Parathyroid adenoma (tissue), 2 donors: ENCODE data around the gene GAS7.

Experiments
- H2AFZ ChIP-seq: fragments of 300-600 bp; sonication (generic); one replicate; pipeline ENCODE4 v1.7.0; 2017; ENCODE audit warnings: antibody characterized with exemption, mild to moderate bottlenecking
- H3K27ac ChIP-seq: fragments of 300-600 bp; sonication (generic); one replicate; pipeline ENCODE4 v1.7.0; 2017
- H3K27me3 ChIP-seq: fragments of 300-600 bp; sonication (generic); one replicate; pipeline ENCODE4 v1.7.0; 2017; ENCODE audit warnings: low read length; ENCODE audit not compliant: control insufficient read depth, insufficient read depth
- H3K36me3 ChIP-seq: fragments of 300-600 bp; sonication (generic); one replicate; pipeline ENCODE4 v1.7.0; 2017; ENCODE audit warnings: low read length; ENCODE audit not compliant: control insufficient read depth, insufficient read depth
- H3K4me1 ChIP-seq: fragments of 300-600 bp; sonication (generic); one replicate; pipeline ENCODE4 v1.7.0; 2017; ENCODE audit warnings: control low read depth
- H3K4me2 ChIP-seq: fragments of 300-600 bp; sonication (generic); one replicate; pipeline ENCODE4 v1.7.0; 2017; ENCODE audit warnings: low read length
- H3K4me3 ChIP-seq: fragments of 300-600 bp; sonication (generic); one replicate; pipeline ENCODE4 v1.7.0; 2017; ENCODE audit warnings: low read depth, low read length
- H3K79me2 ChIP-seq: fragments of 300-600 bp; sonication (generic); one replicate; pipeline ENCODE4 v1.7.0; 2017; ENCODE audit warnings: control low read depth
- H3K9ac ChIP-seq: fragments of 300-600 bp; sonication (generic); one replicate; pipeline ENCODE4 v1.7.0; 2017; ENCODE audit warnings: mild to moderate bottlenecking
- H3K9me3 ChIP-seq: fragments of 300-600 bp; sonication (generic); one replicate; pipeline ENCODE4 v1.7.0; 2017; ENCODE audit warnings: low read length; ENCODE audit not compliant: control insufficient read depth
- TF ChIP-seq, protein P1 (sequence below): fragments of 300-600 bp; sonication (generic); IDR thresholded peaks from one replicate; pipeline ENCODE4 v1.7.0; 2017; ENCODE audit warnings: antibody characterized with exemption, mild to moderate bottlenecking
- donor health status: primary hyperparathyroidism.

GAS7 gene

DNA sequence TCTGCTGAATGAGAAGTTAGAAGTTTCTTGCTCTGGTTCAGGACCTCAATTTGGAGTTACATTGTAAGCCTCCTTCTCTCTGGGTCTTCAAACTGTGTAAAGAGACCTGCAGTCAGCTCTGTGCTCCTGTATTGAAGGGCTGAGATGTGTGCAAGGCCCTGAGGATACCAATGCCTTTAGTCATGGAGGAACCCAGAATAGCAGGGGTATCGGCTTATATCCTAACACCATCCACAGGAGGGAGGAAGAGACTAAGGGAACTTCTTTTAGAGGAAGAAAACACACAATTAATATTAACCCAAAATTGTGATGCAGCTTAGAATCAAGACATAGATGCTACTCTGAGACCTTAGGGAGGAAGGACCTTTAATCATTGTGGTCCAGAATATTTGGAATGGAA lies 336.2 kb downstream of the GAS7 start:
- H3K4me3 ChIP-seq = no peak overlapping the region
- H3K27ac ChIP-seq = no peak overlapping the region
- TF ChIP-seq, protein P1, sequence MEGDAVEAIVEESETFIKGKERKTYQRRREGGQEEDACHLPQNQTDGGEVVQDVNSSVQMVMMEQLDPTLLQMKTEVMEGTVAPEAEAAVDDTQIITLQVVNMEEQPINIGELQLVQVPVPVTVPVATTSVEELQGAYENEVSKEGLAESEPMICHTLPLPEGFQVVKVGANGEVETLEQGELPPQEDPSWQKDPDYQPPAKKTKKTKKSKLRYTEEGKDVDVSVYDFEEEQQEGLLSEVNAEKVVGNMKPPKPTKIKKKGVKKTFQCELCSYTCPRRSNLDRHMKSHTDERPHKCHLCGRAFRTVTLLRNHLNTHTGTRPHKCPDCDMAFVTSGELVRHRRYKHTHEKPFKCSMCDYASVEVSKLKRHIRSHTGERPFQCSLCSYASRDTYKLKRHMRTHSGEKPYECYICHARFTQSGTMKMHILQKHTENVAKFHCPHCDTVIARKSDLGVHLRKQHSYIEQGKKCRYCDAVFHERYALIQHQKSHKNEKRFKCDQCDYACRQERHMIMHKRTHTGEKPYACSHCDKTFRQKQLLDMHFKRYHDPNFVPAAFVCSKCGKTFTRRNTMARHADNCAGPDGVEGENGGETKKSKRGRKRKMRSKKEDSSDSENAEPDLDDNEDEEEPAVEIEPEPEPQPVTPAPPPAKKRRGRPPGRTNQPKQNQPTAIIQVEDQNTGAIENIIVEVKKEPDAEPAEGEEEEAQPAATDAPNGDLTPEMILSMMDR = no peak
- peaks cover 3% of the 10 kb centered on the region for H3K9me3 ChIP-seq
- no peak overlapping the region for H3K9ac ChIP-seq
- no peaks in the 10 kb centered on the region for H3K4me1 ChIP-seq
- no peak overlapping the region for H2AFZ ChIP-seq
- H3K27me3 ChIP-seq = no peaks in the 10 kb centered on the region
- H3K36me3 ChIP-seq = no peaks in the 10 kb centered on the region
- H3K79me2 ChIP-seq = no peaks in the 10 kb centered on the region
- no peak overlapping the region for H3K4me2 ChIP-seq

GRCh38 chr17:9860851-9861250 lies 337.6 kb downstream of the GAS7 start:
- Histone ChIP-seq H3K4me2 (no peak overlapping the region), H3K36me3 (no peaks in the 10 kb centered on the region), H3K4me3 (no peak overlapping the region), H3K79me2 (no peaks in the 10 kb centered on the region), H2AFZ (no peak overlapping the region), H3K9ac (no peak overlapping the region), H3K27ac (no peak overlapping the region), H3K9me3 (peaks cover 3% of the 10 kb centered on the region), H3K27me3 (no peaks in the 10 kb centered on the region), H3K4me1 (no peaks in the 10 kb centered on the region)
- TF ChIP-seq, protein P1 = no peak
